PC-9 (cell line): Measurements from ENCODE around the gene RAD52.

Source experiments
- EZH2 ChIP-seq: fragments of 200-600 bp; sonication (generic); IDR thresholded peaks from 2 replicates; pipeline ENCODE4 v1.8.0; 2017; ENCODE audit warnings: antibody characterized with exemption, low read depth
- TF ChIP-seq, protein P1 (sequence below): fragments of 200-600 bp; sonication (generic); conservative IDR thresholded peaks from 2 replicates; pipeline ENCODE4 v1.6.1; 2017; ENCODE audit warnings: mixed run types, antibody characterized with exemption, mild to moderate bottlenecking, moderate library complexity

DNA sequence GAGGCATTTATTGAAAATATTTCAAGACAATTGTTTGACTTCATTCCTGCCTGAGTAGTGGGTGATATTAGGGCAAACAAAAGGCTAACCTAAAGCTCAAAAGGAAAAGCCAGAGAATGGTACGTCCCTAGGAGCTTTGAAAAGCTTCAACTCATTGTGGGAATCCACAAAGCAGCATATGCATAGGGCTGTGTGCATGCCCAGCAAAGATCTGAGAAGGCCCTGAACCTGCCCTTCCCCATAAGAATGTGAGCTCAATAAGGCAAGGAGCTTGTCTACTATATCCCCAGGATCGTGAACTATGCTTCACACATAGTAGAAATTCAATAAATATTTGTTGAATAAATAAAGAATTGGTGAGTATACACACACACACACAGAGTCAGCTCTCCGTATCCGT lies 19.1 kb upstream of the RAD52 start:
- TF ChIP-seq, protein P1, sequence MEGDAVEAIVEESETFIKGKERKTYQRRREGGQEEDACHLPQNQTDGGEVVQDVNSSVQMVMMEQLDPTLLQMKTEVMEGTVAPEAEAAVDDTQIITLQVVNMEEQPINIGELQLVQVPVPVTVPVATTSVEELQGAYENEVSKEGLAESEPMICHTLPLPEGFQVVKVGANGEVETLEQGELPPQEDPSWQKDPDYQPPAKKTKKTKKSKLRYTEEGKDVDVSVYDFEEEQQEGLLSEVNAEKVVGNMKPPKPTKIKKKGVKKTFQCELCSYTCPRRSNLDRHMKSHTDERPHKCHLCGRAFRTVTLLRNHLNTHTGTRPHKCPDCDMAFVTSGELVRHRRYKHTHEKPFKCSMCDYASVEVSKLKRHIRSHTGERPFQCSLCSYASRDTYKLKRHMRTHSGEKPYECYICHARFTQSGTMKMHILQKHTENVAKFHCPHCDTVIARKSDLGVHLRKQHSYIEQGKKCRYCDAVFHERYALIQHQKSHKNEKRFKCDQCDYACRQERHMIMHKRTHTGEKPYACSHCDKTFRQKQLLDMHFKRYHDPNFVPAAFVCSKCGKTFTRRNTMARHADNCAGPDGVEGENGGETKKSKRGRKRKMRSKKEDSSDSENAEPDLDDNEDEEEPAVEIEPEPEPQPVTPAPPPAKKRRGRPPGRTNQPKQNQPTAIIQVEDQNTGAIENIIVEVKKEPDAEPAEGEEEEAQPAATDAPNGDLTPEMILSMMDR: no peak
- TF ChIP-seq EZH2: no peak
